Activated CD4-positive, alpha-beta T cell treated with anti-CD3 and anti-CD28 coated beads, Interleukin-2, Interleukin-4, amounts not matched to agents 100 ng/mL and 50 ng/mL, durations not matched to agents 16 hours and 8 hours (primary cell): ENCODE measurements around the gene C1orf174.
"Not testable (repeated sequence)": the region's sequence is repeated elsewhere in the genome, so short reads cannot be mapped to it uniquely, and the experiment has no call there.

Experiments
- DNase-seq: peaks from one replicate; pipeline ENCODE4 v3.0.0-alpha.2; 2020; ENCODE audit warnings: low spot score

The C1orf174 gene

DNA sequence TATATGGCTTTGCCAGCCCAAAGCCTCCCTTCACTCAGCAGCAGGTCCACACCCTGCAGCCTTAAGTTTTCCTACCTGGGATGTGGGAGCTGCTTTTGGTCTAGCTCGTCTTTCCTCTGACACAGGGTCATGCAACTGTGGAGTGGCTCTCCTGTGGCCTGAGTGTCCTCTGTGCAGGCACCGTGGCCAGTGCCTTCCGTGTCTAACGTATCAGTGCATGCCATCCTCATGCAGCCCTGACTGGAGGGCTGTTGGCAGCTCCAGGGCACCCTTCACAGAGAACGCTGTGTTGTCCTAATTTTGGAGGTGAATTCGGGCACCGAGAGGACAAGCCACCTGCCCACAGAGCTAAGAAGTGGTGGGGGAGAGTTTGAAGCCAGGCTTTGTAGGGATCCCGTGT lies 25.7 kb upstream of the C1orf174 start:
- DNase-seq = no peak

DNA sequence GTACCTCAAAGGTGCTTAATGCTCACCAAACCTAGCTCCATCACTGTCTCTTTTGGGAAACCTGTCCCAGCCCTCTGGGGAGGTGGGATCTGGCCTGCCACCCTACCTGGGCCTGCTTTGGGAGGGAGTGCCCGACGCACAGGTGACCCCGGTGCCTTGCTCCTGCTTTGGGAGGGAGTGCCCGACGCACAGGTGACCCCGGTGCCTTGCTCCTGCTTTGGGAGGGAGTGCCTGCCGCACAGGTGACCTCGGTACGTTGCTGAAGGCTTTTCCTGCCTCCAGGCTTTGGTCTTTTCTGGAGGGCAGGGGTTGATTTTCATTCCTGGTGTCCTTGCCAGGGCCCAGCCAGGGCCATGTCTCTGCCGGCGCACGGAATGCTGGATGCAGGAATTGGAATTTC lies 25.2 kb upstream of the C1orf174 start:
- no peak for DNase-seq

DNA sequence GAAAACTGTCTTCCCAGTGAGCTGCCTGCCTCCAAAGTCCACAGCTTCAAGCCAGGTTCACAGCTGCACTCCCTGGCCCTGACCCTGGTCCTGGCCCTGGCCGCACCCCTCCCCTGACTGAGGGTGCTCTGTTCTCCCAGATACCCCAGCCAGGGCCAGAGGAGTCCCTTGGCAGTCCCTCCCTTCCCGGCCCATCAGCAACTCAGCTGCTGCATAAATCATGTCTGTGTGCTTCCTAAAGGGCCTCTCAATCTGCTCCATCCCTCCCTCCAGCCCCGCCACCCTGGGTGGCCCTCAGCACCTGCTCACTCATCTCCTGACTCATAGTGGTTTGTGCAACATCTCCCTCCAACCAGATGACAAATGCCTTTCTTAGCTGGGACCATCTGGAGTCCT lies 24.8 kb upstream of the C1orf174 start:
- no peak for DNase-seq

DNA sequence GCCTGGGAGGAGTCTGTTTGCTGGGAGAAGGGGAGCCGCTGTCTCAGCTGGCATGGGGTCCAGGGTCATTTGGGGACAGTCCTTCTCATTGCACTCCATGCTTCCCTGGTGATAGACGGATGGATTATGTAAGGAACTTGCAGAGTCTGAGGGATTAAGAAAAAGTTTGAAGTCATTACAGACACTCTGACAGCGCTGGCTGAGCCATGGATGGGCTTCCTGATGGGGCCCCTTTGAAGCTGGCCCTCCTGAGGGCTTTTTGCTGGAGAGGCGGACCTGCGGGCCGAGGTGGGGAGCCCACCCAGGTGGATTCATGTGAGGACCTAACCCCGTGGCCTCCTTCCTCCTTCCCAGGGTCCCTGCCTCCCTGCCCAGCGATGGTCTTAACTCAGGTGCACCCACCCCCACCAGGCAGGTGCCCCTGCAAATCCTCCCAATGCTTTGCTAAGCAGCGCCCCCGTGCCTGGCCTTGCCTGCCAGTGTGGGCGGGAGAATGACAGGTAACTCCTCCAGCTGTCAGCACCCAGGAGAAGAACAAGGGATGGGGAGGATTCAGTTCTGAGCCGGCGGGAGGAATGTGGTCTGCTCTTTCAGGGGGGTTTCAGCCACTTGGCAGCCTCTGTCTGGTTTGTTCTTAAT lies 24.2 kb upstream of the C1orf174 start:
- DNase-seq = no peak

DNA sequence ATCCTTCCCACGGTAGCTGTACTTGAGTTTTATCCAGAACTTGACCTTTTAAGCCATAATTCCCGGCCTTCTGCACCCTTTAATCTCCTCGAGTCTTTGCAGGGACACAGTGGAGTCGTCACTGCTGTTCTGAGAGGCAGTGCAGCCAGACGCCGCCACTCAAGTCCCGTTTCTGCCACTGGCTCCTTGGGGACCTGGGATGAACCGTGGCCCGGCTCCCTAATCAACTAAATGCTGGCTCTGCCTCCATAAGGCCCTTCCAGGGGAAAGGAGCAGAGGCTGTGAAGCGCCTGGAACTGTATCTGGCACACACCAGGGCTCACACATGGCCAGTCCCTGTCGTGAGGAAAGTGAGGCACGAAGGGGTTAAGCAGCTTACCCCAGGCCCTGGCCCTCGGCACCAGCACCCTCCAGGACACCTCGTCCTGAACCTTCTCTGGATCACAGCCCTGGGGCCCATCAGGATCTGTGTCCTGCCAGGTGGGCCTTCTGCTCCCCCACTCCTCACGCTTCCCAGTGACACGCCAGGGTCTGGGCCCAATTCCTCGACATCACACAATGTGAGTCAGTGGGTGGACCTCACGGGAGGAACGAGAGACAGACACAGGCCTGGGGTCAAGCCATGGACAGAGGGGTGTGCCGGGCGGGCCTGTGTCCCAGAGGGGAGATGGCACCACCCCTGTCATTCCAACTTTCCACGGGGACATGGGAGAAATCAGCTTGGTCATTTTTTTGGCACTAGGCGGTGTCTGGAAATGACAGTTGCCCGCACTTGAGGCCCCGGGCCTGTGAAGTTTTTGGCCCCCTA lies 23.5 kb upstream of the C1orf174 start:
- DNase-seq = no peak

DNA sequence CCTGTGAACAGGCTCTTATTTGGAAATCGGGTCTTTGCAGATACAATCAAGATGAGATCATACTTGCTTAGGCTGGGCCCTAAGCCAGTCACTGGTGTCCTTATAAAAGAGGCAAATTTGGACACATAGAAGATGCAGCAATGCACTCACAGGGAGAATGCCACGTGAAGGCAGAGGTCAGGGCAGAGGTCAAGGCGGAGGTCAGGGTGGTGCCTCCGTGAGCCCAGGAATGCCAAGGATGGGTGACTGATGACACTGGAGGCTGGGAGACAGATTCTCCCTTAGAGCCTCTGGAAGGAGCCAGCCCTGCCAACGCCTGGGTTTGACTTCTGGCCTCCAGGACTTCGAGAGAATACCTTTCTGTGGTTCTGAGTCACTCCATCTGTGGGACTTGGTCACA lies 22.8 kb upstream of the C1orf174 start:
- DNase-seq = no peak

GRCh38 chr1:3922201-3922725 lies 22.2 kb upstream of the C1orf174 start:
- peak; percentile 25 for DNase-seq

- DNase-seq = no peak
Observed at GRCh38 chr1:3921765-3922164, 21.7 kb upstream of the C1orf174 start.

GRCh38 chr1:3919706-3920105 lies 19.6 kb upstream of the C1orf174 start:
- DNase-seq = no peak

DNA sequence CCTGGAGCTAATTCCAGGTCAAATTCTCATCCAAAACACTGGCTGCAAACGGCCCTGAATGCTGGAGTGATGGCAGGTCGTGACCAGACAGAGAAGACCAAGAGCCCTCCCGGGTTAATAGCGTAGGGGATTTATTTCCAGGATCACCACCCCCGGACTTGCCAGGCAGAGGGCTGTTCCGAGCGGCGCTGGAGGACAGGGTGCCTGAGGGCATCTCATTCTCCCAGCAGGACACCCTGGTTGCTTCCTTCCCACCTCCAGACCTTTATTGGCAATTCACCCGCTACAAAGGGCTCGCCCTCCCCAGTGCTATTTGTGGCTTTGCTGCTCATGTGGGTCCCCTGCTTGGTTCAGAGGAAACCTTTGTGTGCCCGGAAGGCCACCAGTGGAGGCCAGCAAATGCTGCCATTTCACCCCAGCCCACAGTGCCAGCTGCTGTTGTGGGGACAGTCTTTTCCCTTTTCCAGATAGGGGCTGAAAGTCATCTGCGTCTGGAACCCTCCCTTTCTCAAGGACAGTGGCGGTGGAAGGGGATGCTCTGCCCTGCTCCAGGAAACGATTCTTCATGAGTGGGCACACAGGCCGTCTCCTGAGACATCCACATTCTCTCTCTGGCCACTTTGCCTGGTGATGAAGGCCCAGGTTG lies 19.0 kb upstream of the C1orf174 start:
- DNase-seq = no peak

DNA sequence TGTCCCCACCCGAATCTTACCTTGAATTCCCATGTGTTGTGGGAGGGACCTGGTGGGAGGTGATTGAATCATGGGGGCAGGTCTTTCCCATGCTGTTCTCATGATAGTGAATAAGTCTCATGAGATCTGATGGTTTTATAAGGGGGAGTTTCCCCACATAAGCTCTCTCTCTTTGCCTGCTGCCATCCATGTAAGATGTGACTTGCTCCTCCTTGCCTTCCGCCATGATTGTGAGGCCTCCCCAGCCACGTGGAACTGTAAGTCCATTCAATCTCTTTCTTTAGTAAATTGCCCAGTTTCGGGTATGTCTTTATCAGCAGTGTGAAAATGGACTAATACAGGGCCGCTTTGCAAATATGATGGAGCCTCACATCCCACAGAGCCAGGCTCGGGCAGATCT lies 18.3 kb upstream of the C1orf174 start:
- not testable (repeated sequence) for DNase-seq

GRCh38 chr1:3917761-3918160 lies 17.7 kb upstream of the C1orf174 start:
- no peak for DNase-seq

DNA sequence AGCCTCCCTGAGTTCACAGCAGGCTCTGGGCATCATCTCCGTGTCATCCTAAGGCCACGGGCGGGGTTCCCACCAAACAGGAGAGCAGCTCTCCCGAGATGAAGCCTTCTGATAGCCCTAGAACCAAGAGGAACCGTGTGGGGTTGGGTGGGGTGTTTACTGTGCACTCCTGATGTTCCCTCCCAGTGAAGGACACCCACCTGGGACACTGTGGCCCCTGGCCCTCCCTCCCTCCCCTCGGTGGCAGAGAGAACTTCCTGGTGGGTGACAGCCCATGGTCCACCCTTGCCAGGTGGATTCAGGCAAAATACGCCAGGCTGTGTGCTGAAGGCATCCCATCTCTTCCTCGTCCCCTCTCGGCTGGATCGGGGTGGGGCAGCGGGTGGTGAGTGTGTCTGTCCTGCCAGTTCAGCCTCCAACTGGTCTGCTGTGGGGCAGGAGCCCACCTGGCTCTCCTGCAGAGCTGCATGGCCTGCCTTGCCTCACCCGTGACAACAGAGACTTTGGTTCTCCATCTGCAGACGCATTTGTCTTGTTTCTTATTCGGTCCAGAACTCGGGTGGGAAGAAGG lies 15.6 kb upstream of the C1orf174 start:
- DNase-seq = no peak

DNA sequence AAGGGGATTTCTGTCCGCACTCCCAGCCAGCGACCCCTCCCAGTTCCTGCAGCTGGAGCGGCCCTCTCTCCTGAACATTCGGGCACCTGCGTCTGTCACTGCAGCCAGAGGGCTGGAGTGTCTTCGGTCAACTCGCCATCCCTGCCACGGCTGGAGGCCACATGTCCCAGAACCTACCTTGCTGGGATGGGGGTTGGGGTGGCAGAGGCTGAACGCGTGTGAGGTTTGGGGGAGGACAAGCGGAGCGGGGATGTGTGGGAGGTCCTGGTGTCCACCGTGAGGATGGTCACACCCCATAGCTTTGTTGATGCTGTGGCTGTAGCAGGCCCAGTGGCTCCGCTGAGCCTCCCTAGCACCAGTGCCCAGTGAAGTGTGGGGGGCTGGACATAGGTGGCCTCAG lies 14.8 kb upstream of the C1orf174 start:
- DNase-seq = no peak

GRCh38 chr1:3914331-3914851 lies 14.3 kb upstream of the C1orf174 start:
- DNase-seq = no peak

- DNase-seq = no peak
Observed at GRCh38 chr1:3912809-3913685, 13.0 kb upstream of the C1orf174 start.

DNA sequence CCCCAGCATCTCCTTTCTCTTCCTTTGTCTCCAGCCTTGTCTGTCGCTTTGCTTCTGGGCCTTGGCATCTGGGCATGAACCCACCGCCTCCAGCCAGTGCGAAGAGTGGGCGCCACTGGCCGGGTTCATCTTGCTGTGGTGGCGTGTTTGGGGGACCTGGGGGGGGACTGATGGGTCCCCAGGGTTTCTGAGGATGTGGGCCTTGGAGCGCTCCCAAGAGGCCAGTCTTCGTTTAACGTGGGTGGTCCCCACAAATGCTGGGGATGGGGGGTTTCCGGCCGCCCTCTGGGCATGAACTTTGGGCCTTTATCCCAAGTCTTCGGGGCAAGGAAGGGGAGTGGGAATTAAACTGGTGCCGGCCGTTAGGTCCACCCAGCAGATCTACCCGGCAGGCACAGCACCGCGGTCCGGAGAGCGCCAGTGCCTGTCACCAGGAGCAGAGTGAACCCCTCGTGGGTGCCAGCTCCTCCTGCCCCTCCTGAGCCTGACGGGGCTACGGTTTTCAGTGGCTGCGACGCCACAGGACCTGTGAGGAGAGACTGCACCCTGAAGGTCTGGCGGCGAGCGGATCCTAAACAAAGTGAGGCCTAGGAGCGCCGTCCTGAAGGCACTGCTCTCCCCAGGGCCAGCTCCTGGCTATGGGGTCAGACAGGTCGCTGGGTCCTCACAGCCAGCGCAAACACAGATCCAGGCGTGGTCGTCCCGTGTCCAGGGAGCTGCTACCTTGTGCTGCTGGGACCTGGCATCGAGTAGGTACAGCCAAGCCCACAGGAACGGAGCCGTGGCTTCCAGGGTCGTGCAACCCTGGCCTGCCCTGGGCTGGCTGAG lies 12.1 kb upstream of the C1orf174 start:
- no peak for DNase-seq

DNA sequence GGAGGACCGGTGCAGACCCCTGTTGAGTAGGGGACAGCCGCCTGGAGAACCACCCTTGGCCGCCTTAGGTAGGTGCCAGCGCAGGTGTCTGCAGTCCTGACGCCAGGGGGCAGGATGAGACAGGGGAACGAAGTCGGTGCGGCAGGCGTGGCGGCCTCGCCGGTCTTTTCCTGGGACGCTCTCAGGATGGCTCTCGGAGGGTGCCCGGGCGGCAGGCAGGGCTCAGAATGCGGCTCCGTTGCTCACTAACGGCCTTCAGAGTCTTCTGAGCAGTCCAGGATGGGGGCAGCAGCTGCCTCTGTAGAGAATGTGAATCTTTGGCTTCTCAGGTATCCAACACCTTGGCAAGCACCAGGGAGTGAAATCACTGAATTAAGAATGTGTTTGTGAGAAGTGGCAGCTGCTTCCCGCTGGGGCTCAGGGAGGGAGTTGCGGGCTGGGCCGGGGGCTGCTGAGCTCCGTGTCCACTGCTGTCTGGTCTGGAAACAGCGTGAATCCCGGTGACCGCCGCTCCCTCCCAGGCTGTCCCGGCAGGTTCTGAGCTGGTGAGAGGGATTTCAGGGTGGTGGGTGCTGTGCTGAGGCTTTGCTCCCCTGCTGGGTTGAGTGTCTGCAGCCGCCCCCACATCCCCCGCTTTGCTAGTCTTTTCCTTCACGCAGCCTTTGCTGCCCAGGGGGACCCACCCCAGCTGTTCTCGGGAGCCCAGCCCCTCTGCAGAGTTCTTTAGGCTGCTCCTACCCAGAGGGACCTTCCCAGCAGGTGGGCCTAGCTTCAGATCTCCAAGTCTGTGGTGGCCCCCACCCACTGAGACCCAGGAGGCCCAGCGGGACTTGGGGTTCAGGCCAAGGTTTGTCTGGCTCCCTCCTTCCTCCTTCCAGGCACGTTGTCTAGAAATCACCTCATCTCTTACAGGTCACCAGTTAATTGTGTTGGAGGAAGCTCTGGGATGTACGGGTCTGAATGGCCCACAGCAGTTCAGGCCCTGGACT lies 11.1 kb upstream of the C1orf174 start:
- DNase-seq = peak; percentile 71

- no peak for DNase-seq
Observed at GRCh38 chr1:3910049-3910731, 10.1 kb upstream of the C1orf174 start.
